Calu3 (cell line): Measurements from ENCODE around the gene ZNF485. TPM values are rescaled to one million over a fixed set of nuclear protein-coding genes. Genes with fewer than 3 reads are reported as not detected.

ENCODE experiments used
- BruUV-seq: library from RNA; stranded (reverse); fragments of 400-500 nt; replicated peaks from 2 replicates; lab custom pipeline; 2021; lab: Mats Ljungman, UMichigan
- CTCF ChIA-PET: fragments of 300-600 bp; sonication (Branson Sonifier 250); formaldehyde crosslinking; loops from one replicate; lab custom pipeline; 2022; ENCODE audit warnings: antibody characterized with exemption; lab: Charles Lee
- DNase-seq: peaks from one replicate; pipeline ENCODE4 v3.0.0; 2022
- H3K27ac Mint-ChIP-seq: one replicate; pipeline ENCODE4 v1.8.0; 2022; ENCODE audit warnings: mixed read lengths; ENCODE audit not compliant: unreplicated experiment
- H3K27me3 Mint-ChIP-seq: one replicate; pipeline ENCODE4 v1.8.0; 2022; ENCODE audit warnings: mixed read lengths; ENCODE audit not compliant: unreplicated experiment
- H3K36me3 Mint-ChIP-seq: one replicate; pipeline ENCODE4 v1.8.0; 2022; ENCODE audit warnings: mild to moderate bottlenecking, moderate library complexity, mixed read lengths; ENCODE audit not compliant: insufficient read depth, unreplicated experiment
- H3K4me1 Mint-ChIP-seq: one replicate; pipeline ENCODE4 v1.8.0; 2022; ENCODE audit warnings: mild to moderate bottlenecking, low read depth, mixed read lengths; ENCODE audit not compliant: unreplicated experiment
- H3K4me3 Mint-ChIP-seq: one replicate; pipeline ENCODE4 v1.8.0; 2022; ENCODE audit warnings: mild to moderate bottlenecking, low read depth, moderate library complexity, mixed read lengths; ENCODE audit not compliant: unreplicated experiment
- H3K9me3 Mint-ChIP-seq: one replicate; pipeline ENCODE4 v1.8.0; 2022; ENCODE audit warnings: low read depth, mixed read lengths; ENCODE audit not compliant: unreplicated experiment
- CTCF ChIP-seq: fragments of 200-600 bp; IDR thresholded peaks from one replicate; pipeline ENCODE4 v1.8.0; 2022; ENCODE audit warnings: antibody characterized with exemption; ENCODE audit not compliant: unreplicated experiment
- intact Hi-C: fragments of 100-400 bp; cut with micrococcal nuclease; formaldehyde crosslinking; loops from one replicate; pipeline ENCODE4 v1.10.0; 2022; ENCODE audit not compliant: unreplicated experiment
- total RNA-seq: library from RNA; stranded (reverse); gene quantifications from 2 replicates; pipeline ENCODE4 v1.2.3, GENCODE V29; 2022

ZNF485 gene
- total RNA-seq, 1 experiment from 2014 or later, result 6.7 TPM

- intact Hi-C loops, result no loop called here
- DNase-seq, result no peak
- CTCF ChIA-PET, result no interaction called here
- Mint-ChIP-seq H3K27ac (no peak overlapping the region), H3K4me1 (no peaks in the 10 kb centered on the region), H3K9me3 (peaks cover 19% of the 10 kb centered on the region), H3K4me3 (no peak overlapping the region), H3K27me3 (no peaks in the 10 kb centered on the region), H3K36me3 (peaks cover 25% of the 10 kb centered on the region)
- TF ChIP-seq CTCF, result no peak
- BruUV-seq, result no TSS peak
Measured at GRCh38 chr10:43644252-43644651, 38.0 kb downstream of the ZNF485 start.

GRCh38 chr10:43645866-43646265, 39.6 kb downstream of the ZNF485 start:
- Mint-ChIP-seq H3K4me3 (no peak overlapping the region), H3K27ac (no peak overlapping the region), H3K9me3 (peaks cover 19% of the 10 kb centered on the region), H3K27me3 (no peaks in the 10 kb centered on the region), H3K4me1 (no peaks in the 10 kb centered on the region), H3K36me3 (peaks cover 25% of the 10 kb centered on the region)
- DNase-seq, result no peak
- TF ChIP-seq CTCF, result no peak
- intact Hi-C loops, result no loop called here
- BruUV-seq, result no TSS peak
- CTCF ChIA-PET, result interaction anchor here (0.7 kb wide), 1 partner anchor 13 kb away, joined by 3 read pairs; no protein-coding TSS in a partner anchor

GRCh38 chr10:43647576-43647975, 41.3 kb downstream of the ZNF485 start:
- no peak for DNase-seq
- H3K4me3 Mint-ChIP-seq, result peak overlapping the region; percentile 91
- H3K27ac Mint-ChIP-seq, result no peak overlapping the region
- BruUV-seq, result TSS peak; percentile 26
- CTCF ChIA-PET, result no interaction called here
- no peaks in the 10 kb centered on the region for H3K4me1 Mint-ChIP-seq
- TF ChIP-seq CTCF, result no peak
- intact Hi-C loops, result no loop called here
- H3K27me3 Mint-ChIP-seq, result no peaks in the 10 kb centered on the region
- H3K36me3 Mint-ChIP-seq, result peaks cover 25% of the 10 kb centered on the region
- H3K9me3 Mint-ChIP-seq, result peaks cover 19% of the 10 kb centered on the region

- no peak overlapping the region for H3K27ac Mint-ChIP-seq
- CTCF ChIA-PET, result no interaction called here
- H3K4me1 Mint-ChIP-seq, result no peaks in the 10 kb centered on the region
- TF ChIP-seq CTCF, result no peak
- peaks cover 25% of the 10 kb centered on the region for H3K36me3 Mint-ChIP-seq
- peaks cover 16% of the 10 kb centered on the region for H3K9me3 Mint-ChIP-seq
- H3K27me3 Mint-ChIP-seq, result peaks cover 1% of the 10 kb centered on the region
- intact Hi-C loops, result no loop called here
- BruUV-seq, result no TSS peak
- no peak for DNase-seq
- peak overlapping the region; percentile 91 for H3K4me3 Mint-ChIP-seq
Measured at GRCh38 chr10:43648095-43648397, 41.8 kb downstream of the ZNF485 start.
